Midbrain (tissue), 1 donor: ENCODE measurements around the gene PELI1.
A peak's percentile ranks its signal among the peaks of the same experiment; 100 is the strongest.

ENCODE experiments used
- DNase-seq: peaks from one replicate; lab custom pipeline; 2025; lab: John Stamatoyannopoulos, UW

PELI1 gene

DNA sequence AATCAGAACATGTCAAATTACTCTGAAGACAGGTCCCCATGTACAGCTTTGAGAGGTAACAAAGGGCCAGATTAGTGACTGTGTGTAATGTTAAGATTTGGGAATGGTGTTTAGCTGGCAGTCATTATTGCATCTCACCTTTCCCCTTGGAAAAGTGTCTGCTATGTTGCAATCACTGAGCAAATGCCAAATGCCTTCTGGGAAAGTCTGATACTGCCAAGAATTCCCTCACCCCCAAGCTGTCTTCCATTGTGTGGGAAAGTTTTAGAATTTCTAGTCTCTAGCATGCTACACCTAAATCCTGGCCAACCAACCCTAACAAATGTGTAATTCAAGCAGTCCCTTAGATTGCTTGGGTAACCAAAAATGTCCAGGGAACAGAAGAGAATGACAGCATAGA is 13.6 kb upstream of the PELI1 start:
- DNase-seq: peak; percentile 18

- DNase-seq: no peak
Measured at GRCh38 chr2:64153811-64154210, 9.6 kb upstream of the PELI1 start.

DNA sequence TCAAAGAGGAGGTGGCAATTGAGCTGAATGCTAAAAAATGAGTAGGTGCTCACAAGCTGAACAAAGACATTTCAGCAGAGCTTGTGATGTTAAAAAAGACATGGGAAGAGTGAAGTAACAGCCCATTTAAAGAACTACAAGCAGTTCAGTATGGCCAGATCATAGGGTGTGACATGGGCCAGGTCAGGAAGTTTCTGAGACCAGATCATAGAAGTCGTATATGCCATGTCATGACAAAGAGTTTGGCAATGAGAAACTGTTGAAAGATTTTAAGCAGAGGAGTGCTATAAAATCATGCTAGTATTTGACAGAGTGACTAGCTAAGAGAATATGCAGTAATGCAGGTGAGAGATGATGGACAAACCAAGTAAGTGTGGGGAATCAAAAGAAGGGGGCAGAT is 7.3 kb upstream of the PELI1 start:
- no peak for DNase-seq

DNA sequence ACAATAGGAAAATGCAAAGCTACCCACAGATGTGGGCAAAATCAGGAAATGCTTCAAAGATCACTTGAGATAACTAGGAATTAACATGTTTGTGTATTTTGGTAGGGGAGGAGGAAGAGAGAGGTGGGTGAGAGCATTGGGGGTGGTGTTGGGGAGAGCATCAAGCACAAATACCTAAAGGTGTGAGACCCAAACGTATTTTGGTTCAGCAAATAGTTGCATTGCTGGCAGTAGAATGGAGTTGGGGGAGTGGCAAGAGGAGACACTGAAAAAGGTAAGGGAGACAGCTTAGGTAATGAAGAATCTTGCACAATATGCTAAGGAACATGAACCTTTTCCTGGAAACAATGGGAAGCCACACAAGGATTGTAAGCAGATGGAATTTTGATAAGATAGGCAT is 1.5 kb upstream of the PELI1 start:
- DNase-seq: no peak

GRCh38 chr2:64145119-64145518 is 899 bp upstream of the PELI1 start:
- DNase-seq: no peak

- DNase-seq: peak; percentile 44
Measured at GRCh38 chr2:64143169-64144056, 807 bp downstream of the PELI1 start.

GRCh38 chr2:64142741-64143168 is 1.5 kb downstream of the PELI1 start:
- DNase-seq: peak; percentile 38

- peak; percentile 37 for DNase-seq
Measured at GRCh38 chr2:64141674-64142405, 2.4 kb downstream of the PELI1 start.

- DNase-seq: no peak
Measured at GRCh38 chr2:64140665-64141200, 3.5 kb downstream of the PELI1 start.

DNA sequence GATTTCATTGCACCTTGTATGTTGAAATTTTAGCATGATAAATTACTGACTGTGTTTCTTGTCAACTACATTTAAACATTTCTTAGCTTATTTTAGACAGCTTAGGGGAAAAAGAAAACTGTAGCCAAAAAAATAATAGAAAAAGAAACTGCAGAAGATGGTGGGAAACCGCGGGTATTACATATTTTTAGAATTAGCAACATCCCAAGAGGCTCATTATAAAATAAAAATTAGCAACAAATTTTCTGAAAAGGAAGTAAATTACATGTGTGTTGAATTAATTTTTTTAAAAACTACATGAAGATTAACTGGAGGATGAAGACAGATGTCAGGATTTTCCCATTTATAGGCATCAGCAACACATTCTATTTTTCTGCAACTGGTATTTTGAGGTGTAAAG is 4.3 kb downstream of the PELI1 start:
- DNase-seq: no peak

- DNase-seq: no peak
Measured at GRCh38 chr2:64137996-64138395, 6.2 kb downstream of the PELI1 start.

- DNase-seq: no peak
Measured at GRCh38 chr2:64137567-64137966, 6.7 kb downstream of the PELI1 start.

DNA sequence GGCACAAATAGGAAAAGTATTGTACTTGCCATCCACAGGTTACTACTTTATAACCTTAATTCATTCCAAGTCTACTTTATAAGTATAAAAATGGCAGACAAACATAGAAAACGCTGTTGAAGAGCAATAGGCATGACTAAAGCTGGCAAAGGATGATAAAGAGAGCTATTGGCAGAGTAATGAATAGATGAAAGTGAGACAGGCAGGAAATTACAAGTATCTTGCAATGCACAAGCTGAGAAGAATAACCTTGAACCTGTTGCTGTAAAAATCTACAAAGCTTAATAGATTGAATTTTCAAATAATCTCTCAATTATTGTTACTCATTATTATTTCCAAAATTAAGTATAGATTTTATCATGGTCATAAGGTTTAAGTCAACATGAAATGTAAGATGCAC is 8.8 kb downstream of the PELI1 start:
- no peak for DNase-seq

- DNase-seq: no peak
Measured at GRCh38 chr2:64134813-64135212, 9.4 kb downstream of the PELI1 start.

DNA sequence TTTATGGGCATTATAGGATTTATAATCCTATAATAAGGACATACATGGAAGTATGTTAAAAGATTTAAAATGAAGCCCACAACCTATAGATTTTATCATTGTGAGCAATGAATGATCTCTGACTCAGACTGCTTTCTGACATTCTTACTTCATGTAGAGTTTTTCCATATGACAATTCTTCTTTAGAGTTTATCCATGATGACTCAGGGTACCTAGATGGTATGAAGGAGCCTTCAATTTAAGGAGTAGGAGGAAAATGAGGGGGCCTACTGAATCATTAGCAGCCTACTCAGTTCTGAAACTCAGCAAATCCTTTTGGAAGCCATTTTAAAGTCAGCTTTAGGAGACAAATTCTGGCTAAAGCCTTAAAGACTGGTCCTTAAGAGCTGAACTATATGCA is 10.4 kb downstream of the PELI1 start:
- DNase-seq: no peak

DNA sequence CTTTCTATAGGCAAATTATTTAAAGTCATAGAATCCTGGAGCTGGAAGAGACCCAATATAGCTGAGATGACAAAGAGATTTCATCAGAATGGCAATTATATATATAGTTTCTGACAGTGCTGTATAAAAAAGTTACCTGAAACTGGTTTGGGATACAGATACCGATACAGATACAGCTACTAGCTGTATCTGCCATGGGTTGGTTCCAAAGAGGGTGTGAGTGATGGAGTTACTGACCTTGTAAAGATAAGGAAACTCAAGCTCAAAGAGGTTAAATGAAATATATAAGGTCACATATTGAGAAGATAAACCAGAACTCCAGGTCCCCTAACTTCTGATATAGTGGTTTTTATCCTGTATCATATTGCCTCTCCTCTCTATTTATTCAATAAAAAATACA is 10.9 kb downstream of the PELI1 start:
- no peak for DNase-seq

DNA sequence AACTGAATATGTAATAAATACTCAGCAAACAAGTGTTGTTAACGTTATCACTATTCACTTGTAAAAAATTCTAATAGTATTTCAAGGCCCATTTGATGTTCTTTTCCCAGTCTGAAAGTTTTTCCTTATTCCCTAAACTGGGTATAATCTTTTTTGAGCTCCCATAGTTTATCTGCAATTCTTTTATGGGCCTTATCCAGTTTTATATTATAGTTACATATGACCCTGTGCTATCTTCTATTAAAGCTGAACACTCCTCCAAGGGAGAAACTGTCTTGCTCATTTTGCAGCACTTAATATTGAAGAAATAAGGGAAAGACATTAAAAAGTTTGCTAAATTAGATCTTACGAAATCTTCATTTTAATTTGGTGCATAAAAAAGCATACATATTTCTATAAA is 13.9 kb downstream of the PELI1 start:
- DNase-seq: no peak

- peak; percentile 31 for DNase-seq
Measured at GRCh38 chr2:64128943-64129391, 15.3 kb downstream of the PELI1 start.

GRCh38 chr2:64128406-64128805 is 15.8 kb downstream of the PELI1 start:
- DNase-seq: no peak

DNA sequence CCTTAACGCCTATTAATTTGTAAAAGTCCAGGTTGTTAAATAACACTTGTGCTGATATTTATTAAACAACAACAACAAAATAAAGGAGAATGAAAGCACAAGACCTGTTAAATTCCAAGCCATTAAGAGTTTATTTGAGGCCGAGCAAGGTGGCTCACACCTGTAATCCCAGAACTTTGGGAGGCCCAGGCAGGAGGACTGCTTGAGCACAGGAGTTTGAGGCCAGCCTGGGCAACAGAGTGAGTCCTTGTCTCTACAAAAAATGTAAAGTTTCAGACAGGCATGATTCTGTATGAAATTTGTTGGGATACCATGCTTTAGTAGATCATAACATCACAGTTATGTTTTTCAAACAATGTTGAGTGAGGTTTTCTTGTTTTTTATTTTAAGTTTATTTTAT is 17.1 kb downstream of the PELI1 start:
- DNase-seq: no peak

DNA sequence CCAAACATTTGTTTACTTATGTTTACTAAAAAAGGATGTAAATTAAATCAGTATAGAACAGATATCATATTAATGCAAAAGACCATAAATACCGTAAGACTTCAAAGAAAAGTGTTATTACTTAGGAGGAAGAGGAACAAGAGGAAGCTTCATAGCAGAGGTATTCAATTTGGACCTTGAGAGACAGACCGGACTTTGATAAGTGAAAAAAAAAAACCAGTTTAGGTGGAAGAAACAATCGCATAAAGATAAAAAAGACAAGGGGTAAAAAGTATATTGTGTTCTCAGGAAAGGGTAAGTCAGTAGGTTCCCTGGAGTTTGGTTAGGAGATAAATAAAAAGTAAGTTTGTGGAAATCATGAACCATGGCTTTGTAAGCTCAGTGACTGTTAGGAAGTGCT is 17.6 kb downstream of the PELI1 start:
- DNase-seq: no peak

DNA sequence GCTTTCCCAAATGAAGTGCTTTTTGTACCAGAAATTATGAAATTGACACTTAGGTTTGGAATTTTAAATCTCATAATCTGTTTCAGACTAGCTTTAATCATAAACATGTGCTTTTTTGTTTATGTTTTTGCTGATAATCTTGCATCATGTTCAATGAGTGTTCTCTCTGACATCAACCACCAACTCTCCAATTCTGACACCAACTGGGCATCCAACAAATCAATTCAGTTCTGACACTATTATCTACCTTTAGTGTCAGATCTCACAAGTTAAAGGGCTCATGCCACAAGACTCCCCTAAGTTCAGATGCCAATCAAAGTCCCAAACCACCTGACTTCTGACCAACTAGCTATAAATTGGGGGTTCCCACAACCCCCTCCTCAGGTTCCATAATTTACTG is 19.6 kb downstream of the PELI1 start:
- DNase-seq: no peak

- no peak for DNase-seq
Measured at GRCh38 chr2:64124168-64124567, 20.1 kb downstream of the PELI1 start.
